Measurements from ENCODE around the gene RHOV.

The RHOV gene, protein sequence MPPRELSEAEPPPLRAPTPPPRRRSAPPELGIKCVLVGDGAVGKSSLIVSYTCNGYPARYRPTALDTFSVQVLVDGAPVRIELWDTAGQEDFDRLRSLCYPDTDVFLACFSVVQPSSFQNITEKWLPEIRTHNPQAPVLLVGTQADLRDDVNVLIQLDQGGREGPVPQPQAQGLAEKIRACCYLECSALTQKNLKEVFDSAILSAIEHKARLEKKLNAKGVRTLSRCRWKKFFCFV

GRCh38 chr15:40873694-40874561 lies at the start of gene RHOV:
Gene RHOV, minus strand, starts transcription at chr15:40874234. Its CDS starts 95 bp downstream, at chr15:40874139.
- Histone ChIP-seq H3K9me3 (ENCODE audit: insufficient read depth, low read depth, low read length) (no peaks in the 10 kb centered on the region), H3K4me3 (ENCODE audit: low read length, poor library complexity, severe bottlenecking) (peak within 1 kb of the TSS; percentile 73), H3K79me2 (ENCODE audit: insufficient read depth, low read length) (no peaks in the 10 kb centered on the region), H3K36me3 (ENCODE audit: insufficient read depth, low read length) (no peaks in the 10 kb centered on the region), H3K9me2 (replicated peaks; ENCODE audit: low read depth, low read length) (no peaks in the 10 kb centered on the region), H2AFZ (ENCODE audit: low read length) (peak within 1 kb of the TSS; percentile 91), H3K27me3 (ENCODE audit: insufficient read depth, low read length, poor library complexity, severe bottlenecking) (peaks cover 7% of the 10 kb centered on the region), H3K4me2 (ENCODE audit: low read depth, low read length, poor library complexity, severe bottlenecking) (peak within 1 kb of the TSS; percentile 83), H3K9ac (ENCODE audit: low read depth, low read length, poor library complexity, severe bottlenecking) (peak within 1 kb of the TSS; percentile 29), H4K20me1 (ENCODE audit: insufficient read depth, low read length, poor library complexity, severe bottlenecking) (no peaks in the 10 kb centered on the region), H3K4me1 (ENCODE audit: insufficient read depth, low read length, poor library complexity, severe bottlenecking) (peaks cover 6% of the 10 kb centered on the region), H3F3A (ENCODE audit: low read depth) (no peaks in the 10 kb centered on the region)
- TF ChIP-seq CTCF (conservative IDR thresholded peaks at IDR 0.05; ENCODE audit: low read length) = peak; percentile 38
- no peak for TF ChIP-seq EZH2phosphoT487 (IDR thresholded peaks at IDR 0.05; ENCODE audit: borderline replicate concordance)

DNA sequence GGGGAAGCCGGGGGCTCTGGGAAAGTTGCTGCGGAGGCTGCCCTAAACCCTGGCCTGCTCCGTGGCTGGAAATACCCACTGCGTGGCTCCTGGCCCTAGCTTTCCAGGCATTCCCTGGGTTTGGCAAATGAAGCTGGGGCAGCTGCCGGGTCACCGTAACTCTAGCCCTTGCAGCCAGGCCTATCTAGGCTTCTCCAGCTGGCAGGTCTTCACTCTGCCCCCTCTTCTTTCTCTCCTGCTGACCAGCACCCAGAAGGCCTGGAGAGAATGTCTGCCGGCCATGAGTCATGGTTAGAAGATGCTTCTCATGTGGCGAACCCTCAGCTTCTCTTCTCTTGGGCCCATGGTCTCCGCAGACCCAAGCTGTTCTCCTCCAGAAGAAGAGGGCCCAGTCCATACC lies 49.5 kb upstream of the RHOV start:
- Histone ChIP-seq H3K27me3 (ENCODE audit: insufficient read depth, low read length, poor library complexity, severe bottlenecking) (peaks cover 16% of the 10 kb centered on the region), H3K36me3 (ENCODE audit: insufficient read depth, low read length) (no peaks in the 10 kb centered on the region), H3K4me3 (ENCODE audit: low read length, poor library complexity, severe bottlenecking) (no peak overlapping the region), H3K79me2 (ENCODE audit: insufficient read depth, low read length) (no peaks in the 10 kb centered on the region), H3K9me2 (replicated peaks; ENCODE audit: low read depth, low read length) (no peaks in the 10 kb centered on the region), H3K9me3 (ENCODE audit: insufficient read depth, low read depth, low read length) (no peaks in the 10 kb centered on the region), H2AFZ (ENCODE audit: low read length) (no peak overlapping the region), H3K4me1 (ENCODE audit: insufficient read depth, low read length, poor library complexity, severe bottlenecking) (peaks cover 19% of the 10 kb centered on the region), H3K4me2 (ENCODE audit: low read depth, low read length, poor library complexity, severe bottlenecking) (no peak overlapping the region), H3F3A (ENCODE audit: low read depth) (no peaks in the 10 kb centered on the region), H3K9ac (ENCODE audit: low read depth, low read length, poor library complexity, severe bottlenecking) (no peak overlapping the region), H4K20me1 (ENCODE audit: insufficient read depth, low read length, poor library complexity, severe bottlenecking) (no peaks in the 10 kb centered on the region)
- TF ChIP-seq EZH2phosphoT487 (IDR thresholded peaks at IDR 0.05; ENCODE audit: borderline replicate concordance) (no peak), CTCF (conservative IDR thresholded peaks at IDR 0.05; ENCODE audit: low read length) (no peak)

DNA sequence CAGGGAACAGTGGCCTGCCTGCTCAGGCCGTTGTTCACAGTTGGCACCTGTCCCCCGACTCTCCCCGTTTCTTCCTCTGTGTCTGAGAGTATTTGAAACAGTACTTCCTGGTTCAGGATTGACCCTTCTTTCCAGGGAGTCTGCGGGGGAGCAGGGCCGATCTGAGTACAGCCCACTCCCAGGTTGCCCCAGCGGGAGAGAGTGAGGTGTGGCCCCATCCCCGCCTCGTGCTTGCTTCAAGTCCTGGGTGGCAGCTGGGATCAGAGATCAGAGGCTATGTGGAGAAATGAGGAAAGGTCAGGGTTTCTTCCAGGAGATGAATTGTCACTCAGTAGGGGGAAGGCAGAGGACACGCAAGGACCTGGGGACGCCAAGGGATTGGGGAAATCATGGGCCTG lies 48.6 kb upstream of the RHOV start:
- no peaks in the 10 kb centered on the region for H3K36me3 ChIP-seq (ENCODE audit: insufficient read depth, low read length)
- no peak for TF ChIP-seq EZH2phosphoT487 (IDR thresholded peaks at IDR 0.05; ENCODE audit: borderline replicate concordance)
- TF ChIP-seq CTCF (conservative IDR thresholded peaks at IDR 0.05; ENCODE audit: low read length) = no peak
- no peaks in the 10 kb centered on the region for H3F3A ChIP-seq (ENCODE audit: low read depth)
- no peaks in the 10 kb centered on the region for H3K9me2 ChIP-seq (replicated peaks; ENCODE audit: low read depth, low read length)
- no peak overlapping the region for H2AFZ ChIP-seq (ENCODE audit: low read length)
- H3K9ac ChIP-seq (ENCODE audit: low read depth, low read length, poor library complexity, severe bottlenecking) = no peak overlapping the region
- no peaks in the 10 kb centered on the region for H3K79me2 ChIP-seq (ENCODE audit: insufficient read depth, low read length)
- H4K20me1 ChIP-seq (ENCODE audit: insufficient read depth, low read length, poor library complexity, severe bottlenecking) = no peaks in the 10 kb centered on the region
- H3K9me3 ChIP-seq (ENCODE audit: insufficient read depth, low read depth, low read length) = no peaks in the 10 kb centered on the region
- no peak overlapping the region for H3K4me2 ChIP-seq (ENCODE audit: low read depth, low read length, poor library complexity, severe bottlenecking)
- peaks cover 11% of the 10 kb centered on the region for H3K27me3 ChIP-seq (ENCODE audit: insufficient read depth, low read length, poor library complexity, severe bottlenecking)
- H3K4me1 ChIP-seq (ENCODE audit: insufficient read depth, low read length, poor library complexity, severe bottlenecking) = peaks cover 10% of the 10 kb centered on the region
- no peak overlapping the region for H3K4me3 ChIP-seq (ENCODE audit: low read length, poor library complexity, severe bottlenecking)
